SH-SY5Y (cell line): ENCODE data around the gene MTRF1L.

ENCODE experiments used
- GATA2 ChIP-seq: IDR thresholded peaks from 2 replicates; pipeline ENCODE4 v1.6.1; 2011; ENCODE audit warnings: mild to moderate bottlenecking, low read depth, low read length
- GATA3 ChIP-seq: IDR thresholded peaks from 2 replicates; pipeline ENCODE4 v1.6.1; 2011; ENCODE audit warnings: low read depth, mild to moderate bottlenecking, low read length, moderate library complexity

DNA sequence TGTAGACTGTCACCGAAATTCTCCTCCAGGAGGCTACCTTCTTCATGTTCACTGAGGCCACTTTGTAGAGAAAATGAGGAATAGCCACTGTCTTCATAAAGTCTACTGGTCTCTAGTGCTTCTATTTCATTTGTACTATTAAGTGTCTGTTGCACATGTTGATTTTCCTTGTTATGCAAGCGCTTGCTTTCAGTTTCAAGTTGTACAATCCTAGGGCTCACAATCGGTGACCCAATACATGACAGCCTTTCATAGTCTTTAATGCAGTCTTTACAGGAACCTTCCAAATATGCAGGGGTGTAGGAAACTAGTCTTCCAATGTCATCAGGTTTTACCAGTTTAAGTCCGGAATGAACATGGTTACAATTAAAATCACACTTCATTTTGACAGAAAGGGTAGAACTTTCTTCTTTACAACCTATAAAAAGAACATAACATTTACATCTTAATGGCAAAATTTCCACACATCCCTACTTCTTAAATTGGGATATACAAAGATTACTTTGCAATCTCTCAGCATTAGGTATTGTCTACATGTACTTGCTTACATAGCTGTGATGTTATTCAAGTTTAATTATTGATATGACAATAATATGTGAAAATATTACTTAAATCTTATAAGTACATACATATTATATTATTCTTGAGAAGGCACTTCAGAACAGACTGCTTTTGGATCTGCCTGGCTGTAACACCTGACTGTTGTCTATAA, 27.1 kb downstream of the MTRF1L start:
- TF ChIP-seq GATA2 = no peak
- no peak for TF ChIP-seq GATA3
